ENCODE data around the gene KIRREL3. TPM values are rescaled to one million over a fixed set of nuclear protein-coding genes. Genes with fewer than 3 reads are reported as not detected.

KIRREL3 gene
- total RNA-seq, 1 donor from 2014 or later: not detected

GRCh38 chr11:126700768-126701519 is 299.6 kb downstream of the KIRREL3 start:
- DNase-seq (ENCODE audit: low read depth) (no peak), FAIRE-seq (peak; percentile 55)
- Histone ChIP-seq H3K27me3 (ENCODE audit: control insufficient read depth, insufficient read depth, low read length) (no peaks in the 10 kb centered on the region), H3K36me3 (ENCODE audit: control insufficient read depth, insufficient read depth, low read length) (no peaks in the 10 kb centered on the region), H3K4me3 (ENCODE audit: low read depth, low read length) (no peak overlapping the region)
- TF ChIP-seq CTCF (IDR thresholded peaks at IDR 0.05; ENCODE audit: insufficient read depth, low read length, severe bottlenecking): no peak

GRCh38 chr11:126698576-126698975 is 302.0 kb downstream of the KIRREL3 start:
- no peak overlapping the region for H3K4me3 ChIP-seq (ENCODE audit: low read depth, low read length)
- H3K27me3 ChIP-seq (ENCODE audit: control insufficient read depth, insufficient read depth, low read length): no peaks in the 10 kb centered on the region
- no peak for FAIRE-seq

GRCh38 chr11:126697936-126698335 is 302.6 kb downstream of the KIRREL3 start:
- TF ChIP-seq CTCF (IDR thresholded peaks at IDR 0.05; ENCODE audit: insufficient read depth, low read length, severe bottlenecking): no peak
- no peaks in the 10 kb centered on the region for H3K27me3 ChIP-seq (ENCODE audit: control insufficient read depth, insufficient read depth, low read length)
- H3K36me3 ChIP-seq (ENCODE audit: control insufficient read depth, insufficient read depth, low read length): no peaks in the 10 kb centered on the region
- no peak overlapping the region for H3K4me3 ChIP-seq (ENCODE audit: low read depth, low read length)
- DNase-seq (ENCODE audit: low read depth) (no peak), FAIRE-seq (peak; percentile 7)

More at GRCh38 chr11:126698576-126698975, 302.0 kb downstream of the KIRREL3 start:
- TF ChIP-seq CTCF (IDR thresholded peaks at IDR 0.05; ENCODE audit: insufficient read depth, low read length, severe bottlenecking): no peak
- DNase-seq (ENCODE audit: low read depth): no peak
- no peaks in the 10 kb centered on the region for H3K36me3 ChIP-seq (ENCODE audit: control insufficient read depth, insufficient read depth, low read length)

- FAIRE-seq (no peak), DNase-seq (ENCODE audit: low read depth) (no peak)
- H3K36me3 ChIP-seq (ENCODE audit: control insufficient read depth, insufficient read depth, low read length): no peaks in the 10 kb centered on the region
- H3K4me3 ChIP-seq (ENCODE audit: low read depth, low read length): no peak overlapping the region
- TF ChIP-seq CTCF (IDR thresholded peaks at IDR 0.05; ENCODE audit: insufficient read depth, low read length, severe bottlenecking): no peak
- no peaks in the 10 kb centered on the region for H3K27me3 ChIP-seq (ENCODE audit: control insufficient read depth, insufficient read depth, low read length)
Measured at GRCh38 chr11:126696982-126697381, 303.6 kb downstream of the KIRREL3 start.

DNA sequence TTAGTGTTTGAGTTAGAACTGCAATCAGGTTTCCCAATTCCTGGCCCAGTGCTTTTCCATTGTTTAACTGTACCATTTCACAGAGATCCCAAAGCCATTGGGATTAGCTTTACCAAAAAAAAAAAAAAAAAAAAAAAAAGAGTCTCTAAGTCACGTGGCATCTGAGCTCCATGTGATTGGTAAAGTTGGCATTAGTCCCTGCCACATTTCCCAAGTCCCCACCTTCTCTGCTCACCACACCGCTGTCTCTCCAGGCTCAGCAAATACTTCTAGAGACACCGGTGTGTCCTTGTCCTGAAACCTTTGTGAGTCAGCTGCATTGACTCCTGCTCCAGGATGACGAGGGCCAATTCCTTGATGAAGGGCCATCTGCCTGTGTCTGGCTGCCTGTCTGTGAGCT is 305.3 kb downstream of the KIRREL3 start:
- FAIRE-seq (no peak), DNase-seq (ENCODE audit: low read depth) (no peak)
- H3K4me3 ChIP-seq (ENCODE audit: low read depth, low read length): no peak overlapping the region
- no peaks in the 10 kb centered on the region for H3K36me3 ChIP-seq (ENCODE audit: control insufficient read depth, insufficient read depth, low read length)
- no peaks in the 10 kb centered on the region for H3K27me3 ChIP-seq (ENCODE audit: control insufficient read depth, insufficient read depth, low read length)
- TF ChIP-seq CTCF (IDR thresholded peaks at IDR 0.05; ENCODE audit: insufficient read depth, low read length, severe bottlenecking): no peak

Data from bronchial epithelial cell (primary cell).